PC-3 (cell line): ENCODE data around the gene AKR1B15. TPM values are rescaled to one million over a fixed set of nuclear protein-coding genes. Genes with fewer than 3 reads are reported as not detected.

Source experiments
- ATAC-seq: fragments of 200-7000 bp; cut with Tn5 transposase; 2 replicates; pipeline ENCODE4 v1.9.1; 2020; ENCODE audit warnings: mild to moderate bottlenecking, moderate library complexity
- BruUV-seq: library from RNA; stranded (reverse); fragments of 400-500 nt; replicated peaks from 2 replicates; lab custom pipeline; 2021; lab: Mats Ljungman, UMichigan
- CTCF ChIA-PET: fragments of 300-600 bp; sonication (Branson Sonifier 250); formaldehyde crosslinking; loops from one replicate; lab custom pipeline; 2022; ENCODE audit warnings: antibody characterized with exemption; lab: Charles Lee
- POLR2A ChIA-PET: fragments of 300-600 bp; sonication (Branson Sonifier 250); formaldehyde crosslinking; loops from one replicate; lab custom pipeline; 2022; ENCODE audit warnings: antibody characterized with exemption; ENCODE audit not compliant: unreplicated experiment; lab: Charles Lee
- DNase-seq: peaks from one replicate; pipeline ENCODE4 v3.0.0-alpha.2; 2015
- H2AFZ ChIP-seq: fragments of 300-600 bp; sonication (generic); 2 replicates; pipeline ENCODE4 v1.6.0; 2016; ENCODE audit warnings: antibody characterized with exemption, low read length
- H3F3A ChIP-seq: fragments of 300-600 bp; sonication (generic); one replicate; pipeline ENCODE4 v1.6.0; 2017; ENCODE audit warnings: antibody characterized with exemption, low read length, control low read depth, mild to moderate bottlenecking; ENCODE audit not compliant: unreplicated experiment
- H3K27ac ChIP-seq: fragments of 300-600 bp; sonication (generic); 2 replicates; pipeline ENCODE4 v1.5.1; 2016; ENCODE audit warnings: mild to moderate bottlenecking, low read length
- H3K27me3 ChIP-seq: fragments of 300-600 bp; sonication (generic); 2 replicates; pipeline ENCODE4 v1.6.1; 2016; ENCODE audit warnings: low read length, mixed read lengths
- H3K36me3 ChIP-seq: fragments of 300-600 bp; sonication (generic); 2 replicates; pipeline ENCODE4 v1.6.1; 2016; ENCODE audit warnings: low read depth, mixed run types, low read length, mixed read lengths
- H3K4me1 ChIP-seq: fragments of 300-600 bp; sonication (generic); 2 replicates; pipeline ENCODE4 v1.5.1; 2016; ENCODE audit warnings: low read length; ENCODE audit not compliant: insufficient read depth
- H3K4me2 ChIP-seq: fragments of 300-600 bp; sonication (generic); 2 replicates; pipeline ENCODE4 v1.6.0; 2016; ENCODE audit warnings: low read length
- H3K4me3 ChIP-seq: fragments of 300-600 bp; sonication (generic); 2 replicates; pipeline ENCODE4 v1.5.1; 2016; ENCODE audit warnings: mild to moderate bottlenecking, low read length, mixed read lengths
- H3K79me2 ChIP-seq: fragments of 300-600 bp; sonication (generic); 2 replicates; pipeline ENCODE4 v1.6.1; 2017; ENCODE audit warnings: low read length, mixed read lengths
- H3K9ac ChIP-seq: fragments of 300-600 bp; sonication (generic); 2 replicates; pipeline ENCODE4 v1.6.0; 2016; ENCODE audit warnings: mild to moderate bottlenecking, low read length
- H3K9me2 ChIP-seq: fragments of 300-600 bp; sonication (generic); replicated peaks from 2 replicates; pipeline ENCODE4 v1.6.1; 2016; ENCODE audit warnings: mixed run types, low read length, mixed read lengths
- H3K9me3 ChIP-seq: fragments of 300-600 bp; sonication (generic); 2 replicates; pipeline ENCODE4 v1.6.1; 2016; ENCODE audit warnings: low read length, mixed read lengths
- H4K20me1 ChIP-seq: fragments of 300-600 bp; sonication (generic); 2 replicates; pipeline ENCODE4 v1.6.1; 2016; ENCODE audit warnings: low read length, mixed read lengths
- CTCF ChIP-seq: fragments of 300-600 bp; sonication (generic); conservative IDR thresholded peaks from 2 replicates; pipeline ENCODE4 v1.5.1; 2017; ENCODE audit warnings: antibody characterized with exemption, low read depth, mild to moderate bottlenecking, low read length
- EZH2 ChIP-seq: fragments of 300-600 bp; sonication (generic); IDR thresholded peaks from one replicate; pipeline ENCODE4 v1.6.1; 2017; ENCODE audit warnings: antibody characterized with exemption, mild to moderate bottlenecking, low read length; ENCODE audit not compliant: unreplicated experiment
- EZH2phosphoT487 ChIP-seq: fragments of 300-600 bp; sonication (generic); IDR thresholded peaks from 2 replicates; pipeline ENCODE4 v1.6.1; 2018; ENCODE audit warnings: mild to moderate bottlenecking, antibody characterized with exemption, low read length, borderline replicate concordance
- intact Hi-C: fragments of 100-400 bp; cut with micrococcal nuclease; formaldehyde crosslinking; loops from 2 replicates; pipeline ENCODE4 v1.9.0; 2023
- total RNA-seq: library from RNA; depleted of rRNA; stranded (reverse); fragments of >200 nt; gene quantifications from 2 replicates; pipeline ENCODE4 v1.2.3, GENCODE V29; 2014

The AKR1B15 gene
- total RNA-seq, 1 experiment from 2014 or later, result 0.40 TPM

DNA sequence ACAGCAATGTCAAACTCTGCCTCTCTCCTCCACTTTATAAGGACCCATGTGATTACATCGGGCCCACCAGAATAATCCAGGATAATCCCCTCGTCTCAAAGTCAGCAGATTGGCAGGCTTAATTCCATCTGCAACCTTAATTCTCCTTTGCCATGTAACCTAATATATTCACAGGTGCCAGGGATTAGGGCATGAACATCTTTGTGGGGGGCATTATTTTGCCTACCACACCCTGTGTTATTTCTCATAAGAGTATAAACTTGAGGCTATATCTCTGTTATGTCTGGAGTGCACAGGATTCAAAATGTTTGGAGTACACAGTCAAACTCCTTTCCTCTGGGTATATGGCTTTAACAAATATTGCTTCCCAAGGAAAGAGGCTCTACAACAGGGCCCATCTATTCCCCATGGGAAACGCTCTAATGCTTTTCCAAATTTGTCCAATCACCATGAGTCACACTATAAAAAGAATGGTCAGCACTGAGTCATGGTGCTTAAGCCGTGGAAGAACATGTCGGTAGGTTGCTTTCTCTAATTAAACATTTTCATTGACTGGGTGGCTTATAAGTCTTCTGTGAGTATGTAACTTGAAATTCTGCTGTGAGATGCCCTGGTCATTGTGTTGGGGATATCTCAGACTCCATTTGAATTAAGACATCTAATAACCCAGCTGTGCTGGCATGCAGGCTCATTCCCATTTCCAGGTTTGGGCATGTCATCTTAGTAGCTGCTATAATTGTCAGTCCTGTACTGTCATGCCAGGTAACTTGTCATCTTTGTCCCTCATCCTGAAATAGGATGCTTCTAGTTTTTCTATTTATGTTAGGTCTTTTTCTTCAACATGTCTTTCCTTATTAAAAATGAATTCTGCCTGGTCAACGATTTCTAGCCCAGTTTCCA lies 33.1 kb upstream of the AKR1B15 start:
- ChIA-PET CTCF (interaction anchor here (0.6 kb wide), 1 partner anchor 138 kb away, joined by 3 read pairs; no protein-coding TSS in a partner anchor), POLR2A (interaction anchor here (0.6 kb wide), 1 partner anchor 87 kb away, joined by 4 read pairs; no protein-coding TSS in a partner anchor)
- Histone ChIP-seq H3K4me2 (peak overlapping the region; percentile 70), H3F3A (no peaks in the 10 kb centered on the region), H3K27me3 (no peaks in the 10 kb centered on the region), H3K9me2 (no peaks in the 10 kb centered on the region), H3K27ac (peak overlapping the region; percentile 96), H2AFZ (no peak overlapping the region), H3K4me3 (peak overlapping the region; percentile 1; the same call in 1 of the 2 replicates), H3K79me2 (no peaks in the 10 kb centered on the region), H3K9ac (peak overlapping the region; percentile 75), H3K4me1 (peaks cover 61% of the 10 kb centered on the region), H3K9me3 (no peaks in the 10 kb centered on the region), H4K20me1 (no peaks in the 10 kb centered on the region), H3K36me3 (no peaks in the 10 kb centered on the region)
- no TSS peak for BruUV-seq
- ATAC-seq (peak; percentile 76), DNase-seq (peak; percentile 99)
- intact Hi-C loops, result loop anchor here (1.0 to 2.0 kb wide), 3 partner anchors 31 to 149 kb away; no protein-coding TSS in a partner anchor
- no peak for TF ChIP-seq CTCF
- TF ChIP-seq EZH2phosphoT487, result no peak
- TF ChIP-seq EZH2, result no peak

DNA sequence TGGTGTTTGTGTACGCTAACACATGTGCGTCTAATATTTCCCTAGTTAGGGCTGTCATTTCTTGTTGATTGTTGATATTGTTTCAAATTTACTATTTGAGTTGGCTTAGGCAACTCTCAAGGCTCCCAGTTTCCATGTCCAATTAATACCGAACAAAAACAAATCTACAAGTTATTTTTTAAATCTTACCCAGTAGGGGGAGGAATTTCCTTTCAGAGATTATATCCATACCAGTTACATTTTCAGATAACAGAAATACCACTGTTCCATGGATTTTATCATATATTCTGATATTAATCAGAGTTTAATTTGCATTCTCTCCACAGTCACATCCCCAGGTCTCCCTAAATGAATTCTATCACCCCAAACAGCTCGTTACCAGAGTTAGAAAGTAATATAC lies 28.8 kb upstream of the AKR1B15 start:
- H3K4me3 ChIP-seq, result peak overlapping the region; percentile 60
- TF ChIP-seq EZH2 (no peak), CTCF (no peak; the same call in 1 of the 2 replicates), EZH2phosphoT487 (no peak)
- intact Hi-C loops, result loop anchor here (1.0 kb wide), 3 partner anchors 27 to 86 kb away; no protein-coding TSS in a partner anchor

More for the DNA sequence above, 28.8 kb upstream of the AKR1B15 start:
- CTCF ChIA-PET, result no interaction called here
- ATAC-seq, result no peak; the same call in 1 of the 2 replicates
- Histone ChIP-seq H3K79me2 (no peaks in the 10 kb centered on the region), H3K9ac (peak overlapping the region; percentile 42; the same call in 1 of the 2 replicates), H4K20me1 (no peaks in the 10 kb centered on the region), H3F3A (no peaks in the 10 kb centered on the region), H3K27ac (no peak overlapping the region), H3K9me2 (no peaks in the 10 kb centered on the region), H3K9me3 (no peaks in the 10 kb centered on the region), H3K4me2 (peak overlapping the region; percentile 85), H2AFZ (peak overlapping the region; percentile 80), H3K36me3 (no peaks in the 10 kb centered on the region), H3K4me1 (peaks cover 37% of the 10 kb centered on the region), H3K27me3 (no peaks in the 10 kb centered on the region)
- DNase-seq, result peak; percentile 42
- BruUV-seq, result no TSS peak
- POLR2A ChIA-PET, result no interaction called here
